GM21515 (cell line): ENCODE data around the gene GEMIN2.
"Not testable (repeated sequence)": the region's sequence is repeated elsewhere in the genome, so short reads cannot be mapped to it uniquely, and the experiment has no call there.

Experiments used
- ATAC-seq: cut with Tn5 transposase; IDR thresholded peaks from one replicate; pipeline ENCODE4 v1.9.1; 2021; ENCODE audit not compliant: unreplicated experiment

The GEMIN2 gene

DNA sequence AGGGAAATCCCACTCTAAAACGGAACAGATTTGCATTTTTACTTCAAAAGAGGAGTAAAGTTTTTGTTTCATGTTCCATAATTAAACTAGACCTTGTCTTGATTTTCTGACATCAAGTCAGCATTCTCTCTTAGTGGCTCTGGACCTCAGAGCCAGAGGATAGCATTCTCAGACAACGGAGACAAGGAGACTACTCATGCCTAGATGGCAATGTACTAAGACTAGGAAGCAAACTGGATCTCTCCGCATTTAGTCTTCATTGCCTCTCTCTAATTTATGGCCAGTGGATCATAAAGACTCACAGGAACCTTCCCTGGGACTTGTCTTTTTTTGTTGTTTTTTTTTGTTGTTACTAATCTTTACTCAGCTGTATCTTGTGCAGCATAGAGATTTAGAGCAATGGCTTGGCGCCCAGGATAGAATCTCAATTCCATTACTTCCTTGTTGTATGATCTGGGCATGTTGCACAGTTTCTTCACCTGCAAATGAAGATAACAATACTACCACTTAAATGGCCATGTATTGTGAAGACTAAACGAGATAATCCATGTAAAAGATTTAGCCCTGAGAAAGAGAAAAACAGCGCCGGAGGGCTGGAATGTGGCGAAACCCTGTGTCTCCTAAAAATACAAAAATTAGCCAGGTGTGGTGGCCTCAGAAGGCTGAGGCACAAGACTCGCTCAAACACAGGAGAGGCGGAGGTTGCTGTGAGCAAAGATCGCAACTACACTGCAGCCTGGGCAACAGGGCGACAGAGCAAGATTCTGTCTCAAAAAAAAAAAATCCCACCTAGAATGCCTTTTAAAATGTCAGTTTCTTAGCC, 4.0 kb upstream of the GEMIN2 start:
- ATAC-seq: no peak

DNA sequence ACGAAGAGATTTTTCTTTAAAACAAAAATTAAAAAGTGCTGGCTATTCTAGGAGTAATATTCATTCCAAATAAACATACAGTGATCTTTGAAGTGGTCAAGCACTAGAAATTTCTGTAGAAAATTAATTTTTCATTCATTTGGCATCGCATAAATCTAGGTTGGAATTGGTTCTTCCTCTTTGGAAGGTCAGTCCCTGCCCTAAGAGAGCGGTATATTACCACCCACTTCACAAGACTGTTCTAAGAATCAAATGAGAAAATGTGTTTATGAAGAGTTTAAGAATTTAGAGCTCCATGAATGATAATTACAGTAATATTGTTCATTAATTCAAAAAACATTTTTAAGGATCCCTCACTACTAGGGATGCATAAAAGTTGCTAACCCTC, 444 bp upstream of the GEMIN2 start:
- ATAC-seq: no peak

DNA sequence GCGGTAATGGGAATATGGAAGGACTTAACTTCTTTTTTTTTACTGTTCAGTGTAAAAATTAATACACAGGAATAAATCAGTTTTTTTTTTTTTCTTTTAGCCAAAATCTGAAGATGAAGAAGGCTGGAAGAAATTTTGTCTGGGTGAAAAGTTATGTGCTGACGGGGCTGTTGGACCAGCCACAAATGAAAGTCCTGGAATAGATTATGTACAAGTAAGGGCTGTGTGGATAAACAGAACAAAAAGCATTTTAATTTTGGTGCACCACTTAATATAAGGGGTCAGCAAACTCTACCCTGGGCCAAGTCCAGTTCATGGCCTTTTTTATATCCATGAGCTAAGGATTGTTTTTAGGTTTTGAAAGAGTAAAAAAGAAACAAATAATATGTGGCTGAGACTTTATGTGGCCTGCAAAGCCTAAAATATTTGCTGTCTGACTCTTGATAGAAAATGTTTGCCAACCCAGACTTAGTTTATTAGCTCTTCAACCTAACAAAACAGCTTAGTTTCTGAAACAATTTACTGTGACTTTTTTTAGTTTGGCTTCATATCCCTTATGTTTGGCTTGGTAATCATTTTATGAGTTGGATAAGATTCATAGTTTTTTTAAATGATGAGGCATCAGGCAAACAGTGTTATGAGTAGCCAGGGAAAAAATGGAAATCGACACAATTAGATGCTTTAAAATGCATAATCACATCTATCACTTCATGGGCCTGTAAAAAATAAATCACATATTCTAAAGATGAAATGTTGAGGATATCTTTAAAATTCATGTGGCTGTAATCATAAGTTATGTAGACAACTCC, 8.4 kb downstream of the GEMIN2 start:
- ATAC-seq: no peak

DNA sequence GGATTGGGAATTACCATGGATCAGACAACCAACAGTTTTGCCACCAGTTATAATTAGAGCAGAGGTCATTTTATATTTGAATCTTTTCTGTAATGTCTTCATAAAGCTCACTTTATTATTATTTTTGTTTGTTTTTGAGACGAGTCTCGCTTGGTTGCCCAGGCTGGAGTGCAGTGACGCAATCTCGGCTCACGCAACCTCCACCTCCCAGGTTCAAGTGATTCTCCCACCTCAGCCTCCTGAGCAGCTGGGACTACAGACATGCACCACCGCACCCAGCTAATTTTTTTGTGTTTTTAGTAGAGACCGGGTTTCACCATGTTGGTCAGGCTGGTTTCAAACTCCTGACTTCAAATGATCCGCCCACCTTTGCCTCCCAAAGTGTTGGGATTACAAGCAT, 23.7 kb downstream of the GEMIN2 start:
- not testable (repeated sequence) for ATAC-seq

DNA sequence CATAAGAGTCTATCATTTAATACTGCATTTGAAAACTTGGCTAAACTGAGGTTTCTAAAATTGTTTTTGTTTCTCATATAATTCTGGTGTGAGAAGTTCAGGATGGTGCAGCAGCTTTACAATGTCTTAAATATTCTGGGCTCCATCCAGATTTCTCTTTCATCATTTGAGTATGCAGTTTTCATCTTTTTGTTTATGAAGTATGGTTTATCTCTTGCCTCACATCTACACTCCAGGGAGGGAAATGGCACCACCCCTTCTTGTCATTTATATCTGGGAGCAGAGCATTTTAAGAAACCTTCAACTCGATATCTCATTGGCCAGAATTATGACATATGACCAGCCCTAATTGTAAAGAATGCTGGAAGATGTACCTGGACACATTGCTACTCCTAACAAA, 24.3 kb downstream of the GEMIN2 start:
- ATAC-seq: no peak

DNA sequence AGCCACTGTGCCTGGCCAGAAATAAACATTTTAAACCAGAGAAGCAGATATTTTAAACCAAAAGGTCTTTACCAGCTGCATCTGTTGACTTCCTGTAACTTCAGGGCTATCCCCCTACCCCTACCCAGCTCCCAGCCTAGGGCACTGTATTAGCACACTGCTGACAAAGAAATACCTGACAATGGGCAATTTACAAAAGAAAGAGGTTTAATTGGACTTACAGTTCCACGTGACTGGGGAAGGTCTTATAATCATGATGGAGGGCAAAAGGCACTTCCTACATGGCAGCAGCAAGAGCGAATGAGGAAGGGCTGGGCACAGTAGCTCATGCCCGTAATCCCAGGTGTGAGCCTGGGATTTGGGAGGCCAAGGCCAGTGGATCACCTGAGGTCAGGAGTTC, 26.0 kb downstream of the GEMIN2 start:
- ATAC-seq: no peak

DNA sequence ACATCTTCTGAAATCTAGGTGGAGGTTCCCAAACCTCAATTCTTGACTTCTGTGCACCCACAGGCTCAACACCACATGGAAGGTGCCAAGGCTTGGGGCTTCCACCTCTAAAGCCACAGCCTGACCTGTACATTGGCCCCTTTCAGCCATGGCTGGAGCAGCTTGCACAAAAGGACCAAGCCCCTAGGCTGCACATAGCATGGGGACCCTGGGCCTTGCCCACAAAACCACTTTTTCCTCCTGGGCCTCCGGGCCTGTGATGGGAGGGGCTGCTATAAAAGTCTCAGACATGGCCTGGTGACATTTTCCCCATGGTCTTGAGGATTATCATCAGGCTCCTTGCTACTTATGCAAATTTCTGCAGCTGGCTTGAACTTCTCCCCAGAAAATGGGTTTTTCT, 27.5 kb downstream of the GEMIN2 start:
- not testable (repeated sequence) for ATAC-seq

DNA sequence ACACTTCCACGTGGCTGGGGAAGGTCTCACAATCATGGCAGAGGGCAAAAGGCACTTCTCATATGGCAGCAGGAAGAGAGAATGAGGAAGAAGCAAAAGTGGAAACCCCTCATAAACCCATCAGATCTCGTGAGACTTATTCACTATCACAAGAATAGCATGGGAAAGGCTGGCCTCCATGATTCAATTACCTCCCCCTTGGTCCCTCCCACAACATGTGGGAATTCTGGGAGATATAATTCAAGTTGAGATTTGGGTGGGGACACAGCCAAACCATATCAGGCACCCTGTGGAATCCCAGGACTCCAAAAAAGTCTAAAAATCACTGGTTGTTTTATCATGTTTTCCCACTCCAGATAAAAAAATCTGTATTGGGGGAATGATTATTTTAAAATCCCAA, 29.1 kb downstream of the GEMIN2 start:
- ATAC-seq: not testable (repeated sequence)

DNA sequence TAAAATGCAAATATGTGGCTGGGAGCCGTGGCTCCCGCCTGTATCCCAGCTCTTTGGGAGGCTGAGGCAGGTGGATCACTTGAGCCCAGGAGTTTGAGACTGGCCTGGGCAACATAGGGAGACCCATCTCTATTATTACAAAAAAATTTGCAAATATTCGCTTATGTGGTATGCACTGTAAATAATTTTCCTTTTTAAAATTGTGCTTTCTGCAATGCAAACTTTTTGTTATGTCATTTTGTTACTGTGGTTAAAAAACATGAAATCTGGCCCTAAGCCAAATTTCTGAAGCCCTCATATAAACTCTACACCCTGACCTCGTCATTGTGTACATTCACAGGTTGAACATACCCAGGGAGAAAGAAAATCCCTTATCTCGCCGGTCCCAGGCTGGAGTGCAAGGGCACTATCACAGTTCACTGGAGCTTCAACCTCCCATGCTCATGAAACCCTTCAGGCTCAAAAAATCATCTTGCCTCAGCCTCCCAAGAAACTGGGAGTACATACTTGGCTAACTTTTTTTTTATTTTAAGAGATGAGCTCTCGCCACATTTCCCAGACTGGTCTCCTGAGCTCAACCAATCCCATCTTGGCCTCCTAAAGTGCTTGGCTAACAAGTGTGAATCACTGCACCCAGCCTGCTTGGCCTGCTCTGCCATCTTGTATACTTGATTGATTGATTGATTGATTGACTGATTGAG, 31.3 kb downstream of the GEMIN2 start:
- no peak for ATAC-seq

DNA sequence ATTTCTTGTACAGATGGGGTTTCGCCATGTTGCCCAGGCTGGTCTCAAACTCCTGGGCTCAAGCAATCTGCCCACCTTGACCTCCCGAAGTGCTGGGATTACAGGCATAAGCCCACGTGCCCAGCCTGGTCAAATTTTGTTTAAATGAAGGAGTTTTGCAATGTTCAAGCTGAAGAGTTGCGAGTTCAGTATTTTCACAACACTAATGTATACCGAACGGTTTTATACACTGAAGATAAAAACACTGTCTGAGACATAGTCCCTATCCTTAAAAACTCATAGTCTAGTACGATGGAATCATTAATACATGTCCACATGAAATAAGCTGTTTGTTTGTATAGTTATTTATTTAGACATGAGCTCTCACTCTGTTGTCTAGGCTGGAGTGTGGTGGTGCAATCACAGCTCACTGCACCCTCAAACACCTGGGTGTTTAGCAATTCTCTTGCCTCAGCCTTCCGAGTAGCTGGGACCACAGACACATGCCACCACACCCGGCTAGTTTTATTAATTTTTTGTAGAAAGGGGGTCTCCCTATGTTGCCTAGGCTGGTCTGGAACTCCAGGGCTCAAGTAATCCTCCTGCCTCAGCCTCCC, 40.6 kb downstream of the GEMIN2 start:
- ATAC-seq: no peak

DNA sequence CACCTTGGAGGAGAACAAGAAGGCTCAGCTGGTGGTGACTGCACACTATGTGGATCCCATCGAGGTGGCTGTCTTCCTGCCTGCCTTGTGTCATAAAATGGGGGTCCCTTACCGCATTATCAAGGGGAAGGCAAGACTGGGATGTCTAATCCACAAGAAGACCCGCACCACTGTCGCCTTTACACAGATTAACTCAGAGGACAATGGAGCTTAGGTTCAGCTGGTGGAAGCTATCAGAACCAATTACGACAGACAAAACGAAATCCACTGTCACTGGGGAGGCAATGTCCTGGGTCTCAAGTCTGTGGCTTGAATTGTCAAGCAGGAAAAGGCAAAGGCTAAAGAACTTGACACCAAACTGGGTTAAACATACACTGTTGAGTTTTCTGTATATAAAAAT, 43.4 kb downstream of the GEMIN2 start:
- no peak for ATAC-seq

DNA sequence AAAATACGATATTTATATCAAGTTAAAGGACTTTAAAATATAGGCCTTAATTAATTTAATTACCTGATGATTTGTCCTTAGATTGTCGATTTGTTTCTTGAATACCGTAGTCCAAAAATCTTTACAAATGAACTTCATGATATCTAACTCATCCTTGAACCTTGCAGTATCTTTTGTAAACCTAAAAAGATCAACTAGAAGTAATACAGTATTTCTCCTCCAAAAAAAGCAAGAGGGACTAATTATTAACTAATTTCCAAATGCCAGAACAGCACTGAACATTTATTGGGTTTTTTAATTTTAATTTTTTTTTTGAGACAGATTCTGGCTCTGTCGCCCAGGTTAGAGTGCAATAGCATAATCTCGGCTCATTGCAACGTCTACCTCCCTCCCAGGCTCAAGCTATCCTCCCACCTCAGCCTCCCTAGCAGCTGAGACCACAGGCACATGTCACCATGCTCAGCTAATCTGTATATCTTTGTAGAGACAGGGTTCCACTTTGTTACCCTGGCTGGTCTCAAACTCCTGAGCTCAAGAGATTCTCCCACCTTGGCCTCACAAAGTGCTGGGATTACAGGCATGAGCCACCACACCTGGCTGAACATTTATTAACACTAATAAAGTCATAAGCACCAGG, 44.2 kb downstream of the GEMIN2 start:
- no peak for ATAC-seq

DNA sequence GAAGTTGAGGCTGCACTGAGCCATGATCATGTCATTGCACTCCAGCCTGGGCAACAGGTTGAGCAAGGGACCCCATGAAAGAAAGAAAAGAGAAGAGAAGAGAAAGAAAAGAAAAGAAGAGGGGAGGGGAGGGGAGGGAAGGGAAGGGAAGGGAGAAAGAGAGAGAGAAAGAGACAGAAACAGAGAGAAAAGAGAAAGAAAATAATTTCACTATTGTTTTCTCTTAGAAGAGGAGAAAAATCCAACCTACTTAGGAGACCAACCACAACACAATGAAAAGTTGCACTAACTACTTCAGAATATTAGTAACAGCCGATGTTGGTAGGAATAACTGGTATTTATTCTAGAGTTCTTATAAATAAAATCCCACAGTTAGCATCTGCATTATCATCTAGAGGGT, 46.4 kb downstream of the GEMIN2 start:
- ATAC-seq: no peak

DNA sequence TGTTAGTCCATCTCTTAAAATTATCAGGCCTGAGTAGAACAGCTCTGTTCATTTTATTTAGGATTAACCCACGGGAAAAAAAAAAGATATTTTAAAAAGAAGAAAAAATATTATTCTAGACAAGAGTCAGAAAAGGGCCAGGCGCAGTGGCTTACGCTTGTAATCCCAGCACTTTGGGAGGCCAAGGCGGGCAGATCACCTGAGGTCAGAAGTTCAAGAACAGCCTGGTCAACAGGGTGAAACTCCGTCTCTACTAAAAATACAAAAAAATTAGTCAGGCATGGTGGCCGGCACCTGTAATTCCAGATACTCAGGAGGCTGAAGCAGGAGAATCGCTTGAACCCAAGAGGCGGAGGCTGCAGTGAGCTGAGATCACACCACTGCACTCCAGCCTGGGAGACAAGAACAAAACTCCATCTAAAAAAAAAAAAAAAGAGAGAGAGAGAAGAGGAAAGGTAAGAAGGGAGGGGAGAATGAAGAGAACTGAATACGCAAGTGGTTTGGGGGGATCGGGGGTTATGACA, 53.7 kb downstream of the GEMIN2 start:
- not testable (repeated sequence) for ATAC-seq

DNA sequence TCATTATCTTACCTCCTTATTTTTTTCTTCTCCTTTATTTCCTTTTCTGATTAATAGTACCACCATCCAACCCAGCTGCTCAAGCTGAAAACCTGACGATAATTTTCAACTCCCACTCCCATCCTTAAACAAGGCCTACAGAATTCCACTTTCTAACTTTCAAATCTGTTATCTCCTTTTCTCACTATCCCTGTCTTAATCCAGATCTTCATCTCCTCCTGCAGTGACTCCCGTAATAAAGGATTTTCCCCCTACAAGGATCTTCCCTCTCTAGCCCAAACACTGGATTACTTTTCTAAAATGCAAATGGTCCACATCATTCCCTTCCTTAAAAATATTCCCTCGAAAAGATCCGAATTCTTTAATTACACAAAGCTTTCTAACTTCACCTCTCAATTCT, 54.5 kb downstream of the GEMIN2 start:
- no peak for ATAC-seq

DNA sequence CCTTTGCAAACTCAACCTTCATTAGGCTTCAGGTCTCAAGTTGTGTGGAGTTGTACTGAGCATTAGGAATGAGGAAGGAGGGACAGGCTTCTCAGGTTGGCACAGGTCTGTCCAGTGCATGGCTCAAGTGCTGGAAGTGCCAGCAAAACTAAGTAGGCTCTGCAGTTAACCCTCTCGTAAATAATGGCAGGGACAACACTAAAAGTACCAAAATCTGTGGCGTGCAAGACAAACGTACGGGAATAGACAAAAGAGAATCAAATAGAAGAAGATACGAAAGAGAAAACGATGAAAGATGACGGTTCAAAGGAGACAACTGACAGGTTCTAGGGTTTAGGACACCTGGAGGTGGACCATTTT, 55.4 kb downstream of the GEMIN2 start:
- ATAC-seq: no peak

DNA sequence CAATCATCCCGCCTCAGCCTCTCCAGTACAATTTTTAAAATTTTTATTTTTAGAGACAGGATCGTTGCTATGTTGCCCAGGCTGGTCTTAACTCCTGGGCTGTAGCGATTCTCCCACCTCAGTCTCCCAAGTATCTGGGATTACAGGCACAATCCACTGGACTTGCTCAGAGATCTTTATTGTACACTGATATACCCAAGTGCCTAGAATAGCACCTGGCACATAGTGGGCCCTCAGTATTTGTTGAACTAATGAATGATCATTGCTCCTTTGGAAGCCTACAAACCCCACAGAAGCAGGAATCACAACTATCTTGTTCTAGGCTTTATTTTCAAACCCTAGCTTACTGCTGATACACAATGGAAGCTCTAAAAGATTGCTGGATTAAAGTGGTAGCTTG, 59.1 kb downstream of the GEMIN2 start:
- ATAC-seq: no peak

DNA sequence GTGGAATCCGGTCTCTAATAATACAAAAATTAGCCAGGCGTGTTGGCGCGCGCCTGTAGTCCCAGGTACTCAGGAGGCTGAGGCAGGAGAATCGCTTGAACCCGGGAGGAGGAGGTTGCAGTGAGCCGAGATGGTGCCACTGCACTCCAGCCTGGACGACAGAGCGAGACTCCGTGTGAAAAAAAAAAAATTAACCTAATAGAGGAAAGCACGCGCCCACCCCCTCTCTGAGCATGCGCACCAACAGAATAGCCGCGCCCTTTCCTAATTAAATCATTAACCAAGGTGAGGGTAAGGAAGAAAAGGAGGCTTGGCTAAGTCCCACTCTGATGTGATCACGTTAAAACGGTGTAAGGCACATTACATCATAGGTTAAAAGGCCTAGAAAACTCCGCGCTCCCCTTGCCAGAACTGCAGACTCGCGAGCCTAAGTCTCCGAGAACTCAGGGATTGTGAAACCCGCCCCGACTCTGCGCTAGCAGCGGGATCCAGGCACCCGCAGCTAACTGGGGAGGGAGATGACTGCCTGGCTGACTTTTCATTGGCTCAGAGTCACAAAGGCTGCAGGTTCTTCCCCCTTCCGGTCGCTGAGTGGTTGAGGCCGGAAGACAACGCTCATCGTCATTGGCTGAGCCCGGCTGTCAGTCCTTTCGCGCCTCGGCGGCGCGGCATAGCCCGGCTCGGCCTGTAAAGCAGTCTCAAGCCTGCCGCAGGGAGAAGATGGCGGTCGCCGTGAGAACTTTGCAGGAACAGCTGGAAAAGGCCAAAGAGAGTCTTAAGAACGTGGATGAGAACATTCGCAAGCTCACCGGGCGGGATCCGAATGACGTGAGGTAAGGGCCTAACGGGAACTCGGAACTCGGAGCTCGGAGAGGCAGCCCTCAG, 60.7 kb downstream of the GEMIN2 start, which contains the start of gene PNN:
Gene PNN, plus strand, starts transcription at position 695 of the 885 bp plus-strand sequence. Its CDS starts 26 bp downstream, at position 721.
- ATAC-seq: peak; percentile 92

DNA sequence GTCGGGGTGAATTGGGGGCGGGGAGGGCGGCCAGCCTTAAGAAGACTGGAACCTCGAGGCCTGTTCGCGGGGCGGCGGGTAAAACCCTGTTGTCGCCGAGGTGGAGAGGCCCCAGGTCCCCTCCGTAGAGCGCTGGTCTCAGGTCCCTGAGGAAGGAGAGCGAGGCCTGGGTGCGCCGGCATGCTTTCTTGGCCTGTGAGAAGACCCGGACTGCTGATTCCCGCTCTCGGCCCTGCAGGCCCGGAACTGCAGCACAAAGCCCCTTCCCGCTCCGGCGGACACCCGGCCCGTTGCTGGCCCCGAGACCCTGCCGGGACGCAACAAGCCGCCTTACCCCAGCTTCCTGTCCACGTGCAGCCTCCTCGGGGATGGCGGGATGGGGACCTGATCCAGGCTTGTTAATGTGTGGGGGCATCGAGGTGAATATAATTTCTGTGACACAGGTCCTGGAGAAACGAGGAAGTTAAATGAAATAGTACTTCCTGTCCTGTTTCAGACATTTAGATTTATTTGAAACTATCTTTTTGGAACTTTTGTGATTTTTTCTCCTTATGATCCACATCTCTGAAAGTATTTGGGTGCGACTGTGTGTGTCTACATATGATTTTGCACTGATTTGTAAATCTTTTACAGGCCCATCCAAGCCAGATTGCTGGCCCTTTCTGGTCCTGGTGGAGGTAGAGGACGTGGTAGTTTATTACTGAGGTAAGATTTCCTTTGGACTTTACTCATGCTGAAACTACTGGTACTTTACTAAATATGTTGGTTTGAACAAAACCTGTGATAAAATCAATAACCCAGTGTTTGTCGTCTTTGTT, 61.5 kb downstream of the GEMIN2 start:
- ATAC-seq: peak; percentile 3
